HUES48 (cell line): Measurements from ENCODE around the gene ZNF79.
"Not testable (repeated sequence)": the region's sequence is repeated elsewhere in the genome, so short reads cannot be mapped to it uniquely, and the experiment has no call there.

Source experiments
- H3K27ac ChIP-seq: one replicate; pipeline ENCODE4 v1.7.0; 2013; ENCODE audit warnings: low read depth, low read length, inconsistent platforms
- H3K27me3 ChIP-seq: 2 replicates; pipeline ENCODE4 v1.6.1; 2013; ENCODE audit warnings: mild to moderate bottlenecking, low read length; ENCODE audit not compliant: control insufficient read depth, insufficient read depth
- H3K36me3 ChIP-seq: 2 replicates; pipeline ENCODE4 v1.6.1; 2013; ENCODE audit warnings: low read length; ENCODE audit not compliant: control insufficient read depth, insufficient read depth
- H3K4me1 ChIP-seq: 2 replicates; pipeline ENCODE4 v1.6.1; 2013; ENCODE audit warnings: mild to moderate bottlenecking, low read length; ENCODE audit not compliant: control insufficient read depth, insufficient read depth
- H3K4me3 ChIP-seq: 2 replicates; pipeline ENCODE4 v1.5.1; 2013; ENCODE audit warnings: mild to moderate bottlenecking, low read depth, low read length
- H3K9ac ChIP-seq: 2 replicates; pipeline ENCODE4 v1.6.1; 2013; ENCODE audit warnings: mild to moderate bottlenecking, low read depth, low read length, moderate library complexity
- H3K9me3 ChIP-seq: 2 replicates; pipeline ENCODE4 v1.6.1; 2013; ENCODE audit warnings: low read length; ENCODE audit not compliant: control insufficient read depth, insufficient read depth

Gene ZNF79

GRCh38 chr9:127463911-127464310 lies 39.7 kb downstream of the ZNF79 start:
- no peaks in the 10 kb centered on the region for H3K9me3 ChIP-seq
- no peak overlapping the region for H3K27ac ChIP-seq
- H3K4me1 ChIP-seq: no peaks in the 10 kb centered on the region
- H3K9ac ChIP-seq: no peak overlapping the region
- H3K27me3 ChIP-seq: no peaks in the 10 kb centered on the region
- peaks cover 60% of the 10 kb centered on the region for H3K36me3 ChIP-seq
- H3K4me3 ChIP-seq: no peak overlapping the region

DNA sequence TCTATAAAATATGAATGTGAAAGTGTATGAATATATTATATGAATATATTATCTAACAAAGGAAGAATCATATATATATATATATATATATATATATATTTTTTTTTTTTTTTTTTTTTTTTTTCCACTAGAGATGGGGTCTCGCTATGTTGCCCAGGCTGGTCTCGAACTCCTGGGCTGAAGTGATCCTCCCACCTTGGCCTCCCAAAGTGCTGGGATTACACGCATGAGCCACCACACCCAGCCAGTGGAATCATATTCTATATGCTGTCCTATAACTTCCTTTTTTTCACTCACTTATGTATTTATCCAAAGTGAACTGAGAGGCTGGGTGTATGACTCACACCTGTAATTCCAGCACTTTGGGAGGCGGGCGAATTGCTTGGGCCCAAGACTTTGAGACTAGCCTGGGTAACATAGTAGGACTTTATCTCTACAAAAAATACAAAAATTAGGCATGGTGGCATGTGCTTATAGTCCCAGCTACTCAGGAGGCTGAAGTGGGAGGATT lies 42.3 kb downstream of the ZNF79 start:
- H3K4me3 ChIP-seq, H3K4me1 ChIP-seq, H3K27ac ChIP-seq, H3K9ac ChIP-seq, H3K27me3 ChIP-seq, H3K9me3 ChIP-seq: not testable (repeated sequence)
- peaks cover 44% of the 10 kb centered on the region for H3K36me3 ChIP-seq

DNA sequence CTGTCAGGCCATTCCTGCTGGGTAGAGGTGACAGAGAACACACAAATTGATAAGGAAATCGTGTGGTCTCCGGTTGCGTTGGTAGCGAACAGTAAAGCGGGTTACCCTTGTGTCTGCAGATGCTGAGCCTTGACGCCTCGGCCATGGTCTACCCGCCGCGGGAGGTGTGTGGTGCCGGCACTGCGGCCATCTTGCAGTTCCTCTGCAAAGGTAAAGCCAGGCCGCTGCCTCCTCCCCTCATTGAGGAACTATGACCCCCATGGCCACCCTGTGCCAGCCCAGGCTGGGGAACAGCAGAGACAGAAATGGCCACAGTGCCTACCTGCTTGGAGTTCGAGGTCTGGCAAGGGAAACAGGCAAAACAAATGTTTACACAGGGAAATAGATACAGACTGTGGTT lies 43.4 kb downstream of the ZNF79 start:
- H3K27ac ChIP-seq: no peak overlapping the region
- no peak overlapping the region for H3K4me3 ChIP-seq
- no peaks in the 10 kb centered on the region for H3K9me3 ChIP-seq
- no peaks in the 10 kb centered on the region for H3K27me3 ChIP-seq
- H3K36me3 ChIP-seq: peaks cover 32% of the 10 kb centered on the region
- H3K9ac ChIP-seq: no peak overlapping the region
- no peaks in the 10 kb centered on the region for H3K4me1 ChIP-seq

GRCh38 chr9:127470662-127471061 lies 46.5 kb downstream of the ZNF79 start:
- Histone ChIP-seq H3K4me1 (no peaks in the 10 kb centered on the region), H3K36me3 (peaks cover 23% of the 10 kb centered on the region), H3K9ac (no peak overlapping the region), H3K4me3 (no peak overlapping the region), H3K27ac (no peak overlapping the region), H3K9me3 (no peaks in the 10 kb centered on the region), H3K27me3 (no peaks in the 10 kb centered on the region)

GRCh38 chr9:127473501-127473900 lies 49.3 kb downstream of the ZNF79 start:
- Histone ChIP-seq H3K9me3 (no peaks in the 10 kb centered on the region), H3K27me3 (no peaks in the 10 kb centered on the region), H3K4me1 (no peaks in the 10 kb centered on the region), H3K4me3 (no peak overlapping the region), H3K9ac (no peak overlapping the region), H3K27ac (no peak overlapping the region), H3K36me3 (peaks cover 18% of the 10 kb centered on the region)

- Histone ChIP-seq H3K27ac (no peak overlapping the region), H3K9me3 (no peaks in the 10 kb centered on the region), H3K4me3 (no peak overlapping the region), H3K9ac (no peak overlapping the region), H3K4me1 (no peaks in the 10 kb centered on the region), H3K27me3 (no peaks in the 10 kb centered on the region), H3K36me3 (peaks cover 23% of the 10 kb centered on the region)
Measured at GRCh38 chr9:127473932-127474331, 49.8 kb downstream of the ZNF79 start.

DNA sequence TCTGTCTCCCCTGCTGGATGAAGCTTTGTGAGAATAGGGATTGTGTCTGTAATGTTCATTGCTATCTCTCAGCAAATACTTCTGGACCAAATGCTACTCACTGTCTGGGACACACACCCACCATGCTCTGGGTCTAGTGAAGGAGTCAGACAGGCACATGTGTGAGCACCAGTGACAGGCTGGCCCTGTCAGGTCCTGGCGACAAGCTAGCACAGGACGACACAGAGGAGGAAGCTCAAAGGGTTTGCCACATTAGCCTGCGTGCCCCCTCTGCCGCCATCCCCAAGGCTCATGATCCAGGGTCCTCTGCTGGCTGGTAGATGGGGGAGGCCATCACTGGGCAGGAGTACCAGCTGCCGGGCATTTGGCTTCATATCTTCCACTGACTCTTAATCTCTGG lies 50.4 kb downstream of the ZNF79 start:
- H3K9ac ChIP-seq: no peak overlapping the region
- no peak overlapping the region for H3K4me3 ChIP-seq
- no peaks in the 10 kb centered on the region for H3K27me3 ChIP-seq
- H3K4me1 ChIP-seq: no peaks in the 10 kb centered on the region
- H3K27ac ChIP-seq: no peak overlapping the region
- H3K9me3 ChIP-seq: no peaks in the 10 kb centered on the region
- H3K36me3 ChIP-seq: peaks cover 29% of the 10 kb centered on the region

- Histone ChIP-seq H3K36me3 (peaks cover 62% of the 10 kb centered on the region), H3K27ac (no peak overlapping the region), H3K9ac (no peak overlapping the region), H3K4me3 (no peak overlapping the region), H3K4me1 (no peaks in the 10 kb centered on the region), H3K9me3 (no peaks in the 10 kb centered on the region), H3K27me3 (no peaks in the 10 kb centered on the region)
Measured at GRCh38 chr9:127479507-127480081, 55.4 kb downstream of the ZNF79 start.

- no peak overlapping the region for H3K27ac ChIP-seq
- peaks cover 76% of the 10 kb centered on the region for H3K36me3 ChIP-seq
- no peaks in the 10 kb centered on the region for H3K9me3 ChIP-seq
- no peaks in the 10 kb centered on the region for H3K27me3 ChIP-seq
- no peak overlapping the region for H3K9ac ChIP-seq
- no peak overlapping the region for H3K4me3 ChIP-seq
- H3K4me1 ChIP-seq: no peaks in the 10 kb centered on the region
Measured at GRCh38 chr9:127482662-127483061, 58.5 kb downstream of the ZNF79 start.

- Histone ChIP-seq H3K27me3 (no peaks in the 10 kb centered on the region), H3K4me1 (no peaks in the 10 kb centered on the region; the same call in 1 of the 2 replicates), H3K9me3 (no peaks in the 10 kb centered on the region), H3K9ac (no peak overlapping the region), H3K36me3 (peaks cover 60% of the 10 kb centered on the region), H3K27ac (no peak overlapping the region), H3K4me3 (no peak overlapping the region)
Measured at GRCh38 chr9:127485995-127486394, 61.8 kb downstream of the ZNF79 start.

DNA sequence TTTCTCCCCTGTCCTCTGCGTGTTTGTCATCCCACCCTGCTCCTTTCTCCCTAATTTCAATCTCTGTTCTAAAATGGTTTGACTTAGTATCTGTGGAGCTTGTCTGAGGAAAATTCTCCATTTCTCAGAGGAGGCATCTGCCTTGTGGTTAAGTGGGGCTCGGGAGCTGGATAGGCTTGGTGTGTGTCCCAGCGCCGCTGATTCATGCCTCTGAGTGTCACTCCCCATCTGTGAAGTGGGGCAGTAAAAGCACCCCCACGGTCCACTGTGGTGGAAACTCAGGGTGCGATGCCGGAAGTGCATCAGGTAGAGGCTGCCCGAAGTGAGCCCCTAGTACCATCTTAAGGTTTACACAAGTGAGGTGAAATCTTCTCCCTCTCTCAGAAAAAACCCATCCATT lies 64.8 kb downstream of the ZNF79 start:
- no peaks in the 10 kb centered on the region for H3K9me3 ChIP-seq
- H3K36me3 ChIP-seq: peaks cover 58% of the 10 kb centered on the region
- no peak overlapping the region for H3K4me3 ChIP-seq
- H3K27me3 ChIP-seq: no peaks in the 10 kb centered on the region
- H3K27ac ChIP-seq: no peak overlapping the region
- H3K4me1 ChIP-seq: no peaks in the 10 kb centered on the region; the same call in 1 of the 2 replicates
- no peak overlapping the region for H3K9ac ChIP-seq
